Dendritic cell treated with granulocyte-macrophage colony-stimulating factor and Interleukin-4, amounts not matched to agents 40 ng/mL and 50 ng/mL, for 4 days (primary cell): Measurements from ENCODE around the gene PHACTR3.

Source experiments
- H3K27ac Mint-ChIP-seq: one replicate; pipeline ENCODE4 v1.8.0; 2022; ENCODE audit warnings: mild to moderate bottlenecking, mixed read lengths
- H3K27me3 Mint-ChIP-seq: one replicate; pipeline ENCODE4 v1.8.0; 2022; ENCODE audit warnings: mild to moderate bottlenecking, mixed read lengths
- H3K36me3 Mint-ChIP-seq: one replicate; pipeline ENCODE4 v1.8.0; 2022; ENCODE audit warnings: low read depth, mixed read lengths
- H3K4me1 Mint-ChIP-seq: one replicate; pipeline ENCODE4 v1.8.0; 2022; ENCODE audit warnings: low read depth, mixed read lengths
- H3K4me3 Mint-ChIP-seq: one replicate; pipeline ENCODE4 v1.8.0; 2022; ENCODE audit warnings: mild to moderate bottlenecking, moderate library complexity, mixed read lengths
- H3K9me3 Mint-ChIP-seq: one replicate; pipeline ENCODE4 v1.8.0; 2022; ENCODE audit warnings: mixed read lengths
- intact Hi-C: fragments of 100-400 bp; cut with micrococcal nuclease; formaldehyde crosslinking; loops from one replicate; pipeline ENCODE4 v1.15.0; 2022

The PHACTR3 gene

GRCh38 chr20:59588236-59588855, 16.0 kb upstream of the PHACTR3 start:
- Mint-ChIP-seq H3K27ac (no peak overlapping the region), H3K4me1 (no peaks in the 10 kb centered on the region), H3K36me3 (no peaks in the 10 kb centered on the region), H3K9me3 (no peaks in the 10 kb centered on the region), H3K4me3 (no peak overlapping the region), H3K27me3 (peaks cover 23% of the 10 kb centered on the region)
- intact Hi-C loops = no loop called here

- intact Hi-C loops = no loop called here
- H3K9me3 Mint-ChIP-seq = no peaks in the 10 kb centered on the region
- H3K27ac Mint-ChIP-seq = no peak overlapping the region
Measured at GRCh38 chr20:59589086-59589684, 15.2 kb upstream of the PHACTR3 start.

GRCh38 chr20:59591061-59591460, 13.3 kb upstream of the PHACTR3 start:
- intact Hi-C loops = no loop called here
- no peaks in the 10 kb centered on the region for H3K36me3 Mint-ChIP-seq
- peaks cover 27% of the 10 kb centered on the region for H3K27me3 Mint-ChIP-seq
- H3K9me3 Mint-ChIP-seq = no peaks in the 10 kb centered on the region
- no peak overlapping the region for H3K27ac Mint-ChIP-seq
- peaks cover 9% of the 10 kb centered on the region for H3K4me1 Mint-ChIP-seq
- H3K4me3 Mint-ChIP-seq = no peak overlapping the region

More at GRCh38 chr20:59589086-59589684, 15.2 kb upstream of the PHACTR3 start:
- Mint-ChIP-seq H3K4me3 (no peak overlapping the region), H3K36me3 (no peaks in the 10 kb centered on the region), H3K27me3 (peaks cover 24% of the 10 kb centered on the region), H3K4me1 (peaks cover 1% of the 10 kb centered on the region)

GRCh38 chr20:59596690-59597089, 7.7 kb upstream of the PHACTR3 start:
- Mint-ChIP-seq H3K27me3 (peaks cover 61% of the 10 kb centered on the region), H3K9me3 (no peaks in the 10 kb centered on the region), H3K27ac (no peak overlapping the region), H3K4me3 (no peak overlapping the region), H3K4me1 (peaks cover 9% of the 10 kb centered on the region), H3K36me3 (no peaks in the 10 kb centered on the region)
- intact Hi-C loops = no loop called here

- Mint-ChIP-seq H3K4me3 (no peak overlapping the region), H3K9me3 (no peaks in the 10 kb centered on the region), H3K4me1 (peaks cover 9% of the 10 kb centered on the region), H3K36me3 (no peaks in the 10 kb centered on the region), H3K27me3 (peaks cover 66% of the 10 kb centered on the region), H3K27ac (no peak overlapping the region)
- intact Hi-C loops = no loop called here
Measured at GRCh38 chr20:59597240-59597639, 7.1 kb upstream of the PHACTR3 start.

- H3K4me1 Mint-ChIP-seq = peaks cover 9% of the 10 kb centered on the region
- peaks cover 73% of the 10 kb centered on the region for H3K27me3 Mint-ChIP-seq
- no peaks in the 10 kb centered on the region for H3K36me3 Mint-ChIP-seq
- intact Hi-C loops = no loop called here
- no peak overlapping the region for H3K4me3 Mint-ChIP-seq
- no peak overlapping the region for H3K27ac Mint-ChIP-seq
- H3K9me3 Mint-ChIP-seq = no peaks in the 10 kb centered on the region
Measured at GRCh38 chr20:59598625-59599310, 5.6 kb upstream of the PHACTR3 start.

GRCh38 chr20:59599941-59600340, 4.4 kb upstream of the PHACTR3 start:
- H3K4me1 Mint-ChIP-seq = peaks cover under 1% of the 10 kb centered on the region
- H3K36me3 Mint-ChIP-seq = no peaks in the 10 kb centered on the region
- H3K27me3 Mint-ChIP-seq = peaks cover 78% of the 10 kb centered on the region
- intact Hi-C loops = no loop called here
- H3K9me3 Mint-ChIP-seq = no peaks in the 10 kb centered on the region
- no peak overlapping the region for H3K4me3 Mint-ChIP-seq
- no peak overlapping the region for H3K27ac Mint-ChIP-seq

- no peak overlapping the region for H3K27ac Mint-ChIP-seq
- H3K9me3 Mint-ChIP-seq = no peaks in the 10 kb centered on the region
- peaks cover 82% of the 10 kb centered on the region for H3K27me3 Mint-ChIP-seq
- no peaks in the 10 kb centered on the region for H3K4me1 Mint-ChIP-seq
- intact Hi-C loops = no loop called here
- H3K4me3 Mint-ChIP-seq = no peak overlapping the region
- H3K36me3 Mint-ChIP-seq = no peaks in the 10 kb centered on the region
Measured at GRCh38 chr20:59600472-59600871, 3.9 kb upstream of the PHACTR3 start.

GRCh38 chr20:59602546-59603080, 1.7 kb upstream of the PHACTR3 start:
- intact Hi-C loops = no loop called here
- H3K9me3 Mint-ChIP-seq = no peaks in the 10 kb centered on the region

GRCh38 chr20:59603176-59603575, 1.2 kb upstream of the PHACTR3 start:
- Mint-ChIP-seq H3K27ac (no peak overlapping the region), H3K4me1 (no peaks in the 10 kb centered on the region), H3K36me3 (no peaks in the 10 kb centered on the region), H3K4me3 (no peak overlapping the region), H3K27me3 (peaks cover 86% of the 10 kb centered on the region), H3K9me3 (no peaks in the 10 kb centered on the region)
- intact Hi-C loops = no loop called here

More at GRCh38 chr20:59602546-59603080, 1.7 kb upstream of the PHACTR3 start:
- peaks cover 89% of the 10 kb centered on the region for H3K27me3 Mint-ChIP-seq
- no peak overlapping the region for H3K4me3 Mint-ChIP-seq
- no peaks in the 10 kb centered on the region for H3K4me1 Mint-ChIP-seq
- H3K27ac Mint-ChIP-seq = no peak overlapping the region
- no peaks in the 10 kb centered on the region for H3K36me3 Mint-ChIP-seq

GRCh38 chr20:59604741-59605600, 631 bp downstream of the PHACTR3 start:
- no peak overlapping the region for H3K4me3 Mint-ChIP-seq
- no peak overlapping the region for H3K27ac Mint-ChIP-seq
- H3K9me3 Mint-ChIP-seq = no peaks in the 10 kb centered on the region
- H3K4me1 Mint-ChIP-seq = no peaks in the 10 kb centered on the region
- no peaks in the 10 kb centered on the region for H3K36me3 Mint-ChIP-seq
- peaks cover 80% of the 10 kb centered on the region for H3K27me3 Mint-ChIP-seq
- intact Hi-C loops = no loop called here

GRCh38 chr20:59605601-59606364, 1.4 kb downstream of the PHACTR3 start:
- Mint-ChIP-seq H3K27me3 (peaks cover 76% of the 10 kb centered on the region), H3K36me3 (no peaks in the 10 kb centered on the region), H3K4me1 (no peaks in the 10 kb centered on the region), H3K27ac (no peak overlapping the region), H3K4me3 (no peak overlapping the region), H3K9me3 (no peaks in the 10 kb centered on the region)
- intact Hi-C loops = no loop called here

GRCh38 chr20:59606566-59606965, 2.2 kb downstream of the PHACTR3 start:
- Mint-ChIP-seq H3K27me3 (peaks cover 73% of the 10 kb centered on the region), H3K4me1 (no peaks in the 10 kb centered on the region), H3K4me3 (no peak overlapping the region), H3K36me3 (no peaks in the 10 kb centered on the region), H3K27ac (no peak overlapping the region), H3K9me3 (no peaks in the 10 kb centered on the region)
- intact Hi-C loops = no loop called here
